NCI-H1436 (cell line): ENCODE results near the gene RAPGEF2.
A peak's percentile ranks its signal among the peaks of the same experiment; 100 is the strongest.
"Not testable (repeated sequence)": the region's sequence is repeated elsewhere in the genome, so short reads cannot be mapped to it uniquely, and the experiment has no call there.

Experiments used
- DNase-seq: peaks from one replicate; lab custom pipeline; 2025; lab: John Stamatoyannopoulos, UW

Gene RAPGEF2

GRCh38 chr4:159239629-159240028, 136.8 kb downstream of the RAPGEF2 start:
- no peak for DNase-seq

GRCh38 chr4:159240046-159240445, 137.2 kb downstream of the RAPGEF2 start:
- no peak for DNase-seq

GRCh38 chr4:159240687-159241086, 137.8 kb downstream of the RAPGEF2 start:
- DNase-seq, result no peak

DNA sequence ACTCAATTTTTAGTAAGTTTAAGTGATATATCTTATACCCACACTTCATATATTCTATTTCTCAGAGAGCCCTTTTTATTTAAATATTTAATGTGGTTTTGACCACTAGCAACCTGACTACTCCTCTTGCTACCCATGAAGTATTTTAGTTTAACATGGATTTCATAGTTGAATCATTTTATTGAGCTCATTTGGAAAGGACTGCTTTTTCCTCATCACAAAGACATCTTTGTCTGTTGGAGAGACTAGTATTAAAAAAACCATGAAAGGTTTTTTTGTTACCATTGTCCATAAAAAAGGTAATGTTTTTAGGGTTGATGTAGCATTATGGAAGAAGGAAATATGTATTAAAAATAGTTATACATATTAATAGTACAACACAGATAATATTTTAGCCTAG, 139.5 kb downstream of the RAPGEF2 start:
- DNase-seq, result no peak

DNA sequence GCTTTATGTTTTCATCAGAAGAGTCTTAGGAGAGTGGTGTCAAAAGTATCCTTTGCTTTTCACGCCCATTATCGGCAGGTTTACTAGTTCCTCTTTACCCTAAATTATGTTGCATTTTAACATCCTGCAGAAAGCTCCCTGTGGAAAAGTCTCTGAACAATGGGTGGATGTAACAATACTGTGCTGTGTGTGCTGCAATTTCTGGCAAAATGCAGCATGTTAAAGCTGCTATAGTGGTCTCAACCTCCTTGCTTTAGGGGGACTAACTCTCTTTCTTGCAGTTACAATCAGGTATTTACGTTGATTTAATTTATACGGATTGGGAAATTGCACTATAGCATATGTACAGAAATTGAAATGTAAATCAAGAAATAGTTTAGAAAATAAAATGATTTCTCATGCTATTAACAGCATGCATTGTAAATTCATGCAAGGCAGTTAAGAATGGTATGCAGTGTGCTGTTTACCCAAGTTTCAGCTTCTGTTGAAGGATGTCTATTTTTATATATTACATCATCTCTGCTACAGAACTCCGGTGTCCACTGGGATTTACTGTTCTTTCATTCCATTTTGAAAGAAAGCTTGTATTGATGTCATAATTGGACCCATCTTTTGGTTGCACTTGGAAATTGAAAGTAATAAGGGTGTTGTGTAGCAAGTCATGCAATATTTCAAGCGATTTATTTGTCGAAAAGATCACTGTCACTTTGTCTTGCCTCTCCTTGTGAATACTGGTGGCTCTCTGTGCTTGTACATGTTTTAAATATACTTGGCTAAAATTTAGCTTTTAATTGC, 145.7 kb downstream of the RAPGEF2 start:
- peak; percentile 85 for DNase-seq

- DNase-seq, result no peak
These were observed 148.0 kb downstream of the RAPGEF2 start for GRCh38 chr4:159250751-159251325.

DNA sequence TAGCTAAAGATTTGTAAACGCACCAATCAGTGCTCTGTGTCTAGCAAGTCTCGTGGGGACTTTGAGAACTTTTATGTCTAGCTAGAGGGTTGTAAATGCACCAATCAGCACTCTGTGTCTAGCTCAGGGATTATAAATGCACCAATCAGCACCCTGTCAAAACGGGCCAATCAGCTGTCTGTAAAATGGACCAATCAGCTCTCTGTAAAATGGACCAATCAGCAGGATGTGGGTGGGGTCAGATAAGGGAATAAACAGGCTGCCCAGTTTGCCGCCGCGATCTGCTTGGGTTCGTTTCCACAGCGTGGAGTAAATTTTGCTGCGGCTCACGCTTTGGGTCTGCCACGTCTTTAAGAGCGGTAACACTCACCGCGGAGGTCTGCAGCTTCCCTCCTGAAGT, 148.7 kb downstream of the RAPGEF2 start:
- DNase-seq, result not testable (repeated sequence)

- DNase-seq, result no peak
These were observed 149.6 kb downstream of the RAPGEF2 start for GRCh38 chr4:159252491-159252890.

GRCh38 chr4:159256037-159256436, 153.2 kb downstream of the RAPGEF2 start:
- no peak for DNase-seq

DNA sequence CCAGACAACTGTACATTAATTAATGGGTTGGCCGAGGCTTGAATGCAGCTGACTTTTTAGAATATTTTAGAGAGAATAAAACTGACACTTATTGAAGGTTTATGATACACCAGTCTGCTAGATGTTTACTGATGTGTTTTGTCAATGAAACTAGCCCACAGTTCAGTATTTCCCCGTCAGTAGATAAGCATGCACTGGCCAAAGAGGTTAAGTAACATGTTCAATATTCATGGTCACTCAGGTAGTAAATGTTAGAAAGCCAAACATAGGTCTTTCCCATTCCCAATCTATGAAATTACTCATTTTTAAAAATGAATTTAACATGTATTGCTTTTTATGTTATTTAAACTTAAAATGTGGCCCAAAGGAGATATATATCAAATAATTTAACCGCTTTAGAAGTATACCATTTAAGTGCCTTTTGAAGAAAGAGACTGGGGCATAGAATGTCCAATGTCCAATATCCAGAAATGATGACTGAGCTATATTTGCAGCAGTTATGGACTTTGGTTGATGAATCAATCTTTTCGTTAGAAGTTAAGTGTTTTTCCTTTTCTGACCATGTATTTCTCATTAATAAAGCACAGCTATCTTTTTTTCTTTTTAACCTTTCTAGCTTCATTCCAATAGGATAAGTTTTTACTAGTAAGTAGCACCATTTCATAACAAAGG, 156.1 kb downstream of the RAPGEF2 start:
- DNase-seq, result no peak

DNA sequence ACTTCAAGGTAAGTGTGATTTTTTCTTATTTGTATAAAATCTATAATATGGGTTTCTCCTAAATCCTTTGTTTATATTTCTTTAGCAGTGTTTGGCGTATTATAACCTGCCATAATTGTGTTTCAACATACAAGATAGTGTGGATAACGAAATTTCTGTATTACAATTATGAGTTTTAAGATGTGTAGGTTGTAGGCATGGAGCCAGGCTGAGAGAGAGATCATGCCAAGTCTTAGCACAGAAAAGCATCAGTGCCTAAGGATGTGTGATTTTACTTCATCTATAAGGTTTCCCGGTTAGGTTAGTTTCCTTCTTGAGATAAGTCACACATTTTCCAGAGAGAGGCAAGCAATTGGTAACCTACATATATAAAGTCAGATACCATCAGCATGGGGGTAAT, 161.2 kb downstream of the RAPGEF2 start:
- no peak for DNase-seq

GRCh38 chr4:159266981-159267868, 164.3 kb downstream of the RAPGEF2 start:
- DNase-seq, result no peak

GRCh38 chr4:159267869-159268285, 165.0 kb downstream of the RAPGEF2 start:
- DNase-seq, result no peak

GRCh38 chr4:159268607-159269006, 165.7 kb downstream of the RAPGEF2 start:
- DNase-seq, result no peak

GRCh38 chr4:159269116-159269515, 166.2 kb downstream of the RAPGEF2 start:
- DNase-seq, result no peak

DNA sequence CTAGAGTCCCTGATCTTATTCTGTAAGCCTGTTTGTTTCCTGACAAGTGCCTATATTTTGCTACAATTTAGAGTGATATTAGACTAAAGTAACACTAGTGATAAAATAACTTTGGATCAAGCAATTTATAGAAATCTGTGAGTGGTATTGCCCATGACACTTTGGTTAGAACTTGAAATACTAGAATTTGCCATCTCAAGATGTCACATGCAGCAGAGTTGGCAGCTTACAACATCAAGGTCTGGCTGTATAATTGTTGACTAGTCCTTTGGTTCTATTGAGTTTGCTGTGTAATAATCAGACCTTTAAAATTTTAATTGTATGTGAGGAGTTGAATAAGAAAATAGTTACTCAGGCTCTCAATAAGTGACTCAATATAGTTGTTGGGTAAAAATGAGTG, 167.1 kb downstream of the RAPGEF2 start:
- DNase-seq, result no peak

- DNase-seq, result no peak
These were observed 169.0 kb downstream of the RAPGEF2 start for GRCh38 chr4:159271856-159272255.

- no peak for DNase-seq
These were observed 169.6 kb downstream of the RAPGEF2 start for GRCh38 chr4:159272273-159273140.

DNA sequence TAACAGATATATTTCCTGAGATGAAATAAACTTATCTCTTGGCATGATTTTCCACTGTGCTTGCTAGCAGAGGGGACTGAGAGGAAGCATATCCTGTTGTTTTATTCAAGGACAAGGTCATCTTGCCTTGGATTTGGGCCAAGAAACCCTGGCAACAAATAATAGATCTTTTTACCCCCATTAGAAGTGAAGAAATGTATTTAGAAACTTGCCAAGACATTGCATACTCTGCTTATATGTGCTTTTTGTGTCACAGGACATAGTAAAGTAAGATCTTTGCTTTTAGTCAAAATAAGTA, 170.2 kb downstream of the RAPGEF2 start:
- no peak for DNase-seq

DNA sequence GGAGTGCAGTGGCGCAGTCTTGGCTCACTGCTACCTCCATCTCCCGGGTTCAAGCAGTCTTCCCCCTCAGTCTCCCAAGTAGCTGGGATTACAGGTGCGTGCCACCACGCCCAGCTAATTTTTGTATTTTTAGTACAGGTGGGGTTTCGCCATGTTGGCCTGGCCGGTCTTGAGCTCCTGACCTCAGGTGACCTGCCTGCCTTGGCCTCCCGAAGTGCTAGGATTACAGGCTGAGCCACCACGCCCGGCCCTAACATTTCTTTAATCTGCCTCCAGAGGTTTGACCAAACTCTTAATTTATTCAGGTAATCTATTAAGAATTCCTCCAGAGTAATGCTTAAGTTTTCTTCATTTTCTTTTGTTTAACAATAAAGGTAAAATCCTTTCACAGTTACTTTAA, 171.0 kb downstream of the RAPGEF2 start:
- no peak for DNase-seq

DNA sequence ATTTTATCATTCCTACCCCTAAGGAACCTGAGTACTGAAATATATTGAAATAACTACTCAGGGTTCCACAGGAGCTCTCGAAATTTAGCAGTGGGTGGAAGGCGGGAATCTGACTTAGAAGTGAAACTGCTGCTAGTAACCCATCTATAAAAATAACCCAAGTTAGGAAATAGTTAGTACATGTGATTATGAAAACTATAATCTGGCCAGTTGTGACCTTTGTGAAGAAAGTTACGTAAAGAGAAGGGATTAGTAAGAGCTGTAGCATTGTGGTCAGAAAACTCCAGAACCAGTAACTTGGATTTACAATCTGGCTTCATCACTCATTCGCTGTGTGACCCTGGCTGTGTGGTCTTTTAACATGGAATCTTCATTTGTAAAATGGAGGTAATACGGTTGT, 175.5 kb downstream of the RAPGEF2 start:
- DNase-seq, result no peak
